GM12892 (cell line): ENCODE data around the gene HES3.

Source experiments
- POLR2A ChIP-seq: IDR thresholded peaks from 2 replicates; pipeline ENCODE4 v1.6.1; 2011; ENCODE audit warnings: low read depth, low read length, control low read depth
- POLR2AphosphoS5 ChIP-seq: IDR thresholded peaks from 2 replicates; pipeline ENCODE4 v1.6.1; 2011; ENCODE audit warnings: low read depth, low read length, control low read depth
- TAF1 ChIP-seq: IDR thresholded peaks from 2 replicates; pipeline ENCODE4 v1.6.1; 2011; ENCODE audit warnings: low read depth, mild to moderate bottlenecking, control low read depth, low read length, borderline replicate concordance

GRCh38 chr1:6211731-6212130 lies 32.2 kb upstream of the HES3 start:
- no peak for TF ChIP-seq POLR2AphosphoS5
- TF ChIP-seq POLR2A: no peak
- TF ChIP-seq TAF1: no peak
